Right lobe of liver (tissue), 6 donors: ENCODE data around the gene INPP5B. TPM values are rescaled to one million over a fixed set of nuclear protein-coding genes. Genes with fewer than 3 reads are reported as not detected.
"Not testable (repeated sequence)": the region's sequence is repeated elsewhere in the genome, so short reads cannot be mapped to it uniquely, and the experiment has no call there.

Source experiments
- ATAC-seq, 4 donors: fragments of 200-7000 bp; cut with Tn5 transposase; one replicate each; pipeline ENCODE4 v1.9.1; 2020; ENCODE audit warnings: mild to moderate bottlenecking in 4 of 4, moderate library complexity in 4 of 4
- DNase-seq, 3 donors: peaks; one replicate each; pipeline ENCODE4 v3.0.0-alpha.2; 2020
- H3K27ac ChIP-seq, 3 donors: fragments of 200-600 bp; one replicate each; pipeline ENCODE4 v1.8.0; 2022
- H3K27me3 ChIP-seq, 2 donors: fragments of 200-600 bp; one replicate each; pipeline ENCODE4 v1.8.0; 2022
- H3K36me3 ChIP-seq, 4 donors: fragments of 200-600 bp; sonication (generic) in 1 of 4; one replicate each; pipeline versions ENCODE4 v1.5.1 to v1.8.0; 2017 to 2022; ENCODE audit warnings: control low read depth in 1 of 4
- H3K4me1 ChIP-seq, 4 donors: fragments of 200-600 bp; sonication (generic) in 1 of 4; one replicate each; pipeline versions ENCODE4 v1.5.1 to v1.8.0; 2017 to 2022; ENCODE audit warnings: control low read depth in 1 of 4
- H3K4me3 ChIP-seq, 3 donors: fragments of 200-600 bp; one replicate each; pipeline ENCODE4 v1.8.0; 2022
- H3K9me3 ChIP-seq, 4 donors: fragments of 200-600 bp; sonication (generic) in 1 of 4; one replicate each; pipeline versions ENCODE4 v1.5.1 to v1.8.0; 2017 to 2022; ENCODE audit warnings: control low read depth in 1 of 4
- CTCF ChIP-seq, 4 donors: fragments of 200-600 bp in 3 of 4; fragments of 450-650 bp in 1 of 4; IDR thresholded peaks; one replicate each; pipeline versions ENCODE4 v1.5.1 to v1.8.0; 2016 to 2022; ENCODE audit warnings: antibody characterized with exemption in 4 of 4, mild to moderate bottlenecking in 2 of 4
- POLR2A ChIP-seq: fragments of 450-650 bp; IDR thresholded peaks from one replicate; pipeline ENCODE4 v1.6.1; 2017; ENCODE audit warnings: antibody characterized with exemption, mild to moderate bottlenecking
- WGBS: methylation state at CpG from one replicate; pipeline ENCODE4 v1.1.6; 2018; ENCODE audit warnings: low coverage, low lambda C conversion rate; ENCODE audit not compliant: insufficient coverage; ENCODE audit errors: missing lambda C conversion rate; 5-methylcytosine and 5-hydroxymethylcytosine counted together
- intact Hi-C, 2 donors: fragments of 100-400 bp; cut with DNase I; formaldehyde crosslinking; loops; one replicate each; pipeline versions ENCODE4 v1.11.2 to v1.14.1; 2022
- total RNA-seq, 6 experiments: library from RNA; depleted of rRNA in 2 of 6; stranded (reverse); fragments of >200 nt in 2 of 6; fragmentation: NEBNext Ultra II Directional in 3 of 6; extraction: Animal tissue kit (Norgen Biotek cat#: 25700) in 3 of 6; gene quantifications; one replicate each; pipeline versions ENCODE4 v1.1.0 to v1.2.4, GENCODE V29; 2016 to 2023
- donor health status: DM: no; HTN: yes; CAD: no.
- donor health status: DM: no; HTN: no; CAD: no.
- donor health status: DM: no; HTN: no; CAD: no.
- donor health status: DM: no; HTN: yes; CAD: no.
- donor health status: DM: no; HTN: yes; CAD: no.

INPP5B gene
- total RNA-seq, 6 experiments from 2014 or later: 10.5 to 23.1 (median 14.6) TPM

- WGBS: 86% methylated on average over 3 of the region's 5 CpGs
- H3K36me3 ChIP-seq: peaks cover 0 to 69% (median 29%) of the 10 kb centered on the region in 4 donors
- no peak for TF ChIP-seq CTCF (IDR thresholded peaks at IDR 0.05)
- no peak for TF ChIP-seq POLR2A
Observed at GRCh38 chr1:37974567-37974966, 27.7 kb upstream of the INPP5B start.

DNA sequence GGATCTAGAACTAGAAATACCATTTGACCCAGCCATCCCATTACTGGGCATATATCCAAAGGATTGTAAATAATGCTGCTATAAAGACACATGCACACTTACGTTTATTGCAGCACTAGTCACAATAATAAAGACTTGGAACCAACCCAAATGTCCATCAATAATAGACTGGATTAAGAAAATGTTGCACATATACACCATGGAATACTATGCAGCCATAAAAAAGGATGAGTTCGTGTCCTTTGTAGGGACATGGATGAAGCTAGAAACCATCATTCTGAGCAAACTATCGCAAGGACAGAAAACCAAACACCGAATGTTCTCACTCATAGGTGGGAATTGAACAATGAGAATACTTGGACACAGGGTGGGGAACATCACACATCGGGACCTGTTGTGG, 26.8 kb upstream of the INPP5B start:
- H3K4me1 ChIP-seq, H3K9me3 ChIP-seq, DNase-seq, H3K4me3 ChIP-seq, H3K27me3 ChIP-seq, H3K27ac ChIP-seq, intact Hi-C loops, ATAC-seq: not testable (repeated sequence)
- 87% methylated on average over 5 of the region's 5 CpGs for WGBS
- H3K36me3 ChIP-seq: peaks cover 0 to 69% (median 30%) of the 10 kb centered on the region in 4 donors

More at GRCh38 chr1:37974567-37974966, 27.7 kb upstream of the INPP5B start:
- H3K4me3 ChIP-seq: no peak overlapping the region
- ATAC-seq (no peak), DNase-seq (no peak)
- no peaks in the 10 kb centered on the region for H3K27me3 ChIP-seq
- no peaks in the 10 kb centered on the region for H3K9me3 ChIP-seq
- no peak overlapping the region for H3K27ac ChIP-seq
- no peaks in the 10 kb centered on the region for H3K4me1 ChIP-seq
- intact Hi-C loops: no loop called here

- intact Hi-C loops: no loop called here
- no peak for TF ChIP-seq POLR2A
- no peak for TF ChIP-seq CTCF (IDR thresholded peaks at IDR 0.05)
- no peak overlapping the region for H3K4me3 ChIP-seq
- no peaks in the 10 kb centered on the region for H3K27me3 ChIP-seq
- ATAC-seq (no peak), DNase-seq (no peak)
- peaks cover 6 to 54% (median 17%) of the 10 kb centered on the region in 4 donors for H3K36me3 ChIP-seq
- 88% methylated on average over 4 of the region's 4 CpGs for WGBS
- H3K27ac ChIP-seq: no peak overlapping the region
- H3K4me1 ChIP-seq: no peaks in the 10 kb centered on the region
- H3K9me3 ChIP-seq: no peaks in the 10 kb centered on the region
Observed at GRCh38 chr1:37965301-37965700, 18.4 kb upstream of the INPP5B start.

DNA sequence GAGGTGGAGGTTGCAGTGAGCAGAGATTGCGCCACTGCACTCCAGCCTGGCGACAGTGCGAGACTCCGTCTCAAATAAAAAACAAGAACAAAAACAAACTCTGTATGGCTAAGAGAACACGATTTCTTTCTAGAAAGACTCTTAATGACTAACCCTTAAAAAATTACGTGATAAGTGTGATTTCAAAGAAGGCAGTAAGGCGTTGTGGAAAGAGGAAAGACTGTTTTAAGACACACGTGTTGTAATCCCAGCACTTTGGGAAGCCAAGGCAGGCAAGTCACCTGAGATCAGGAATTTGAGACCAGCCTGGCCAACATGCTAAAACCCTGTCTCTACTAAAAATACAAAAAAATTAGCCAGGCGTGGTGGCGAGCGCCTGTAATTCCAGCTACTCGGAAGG, 17.3 kb upstream of the INPP5B start:
- H3K9me3 ChIP-seq, H3K4me3 ChIP-seq, H3K27ac ChIP-seq, H3K4me1 ChIP-seq, DNase-seq, H3K27me3 ChIP-seq, ATAC-seq, intact Hi-C loops: not testable (repeated sequence)
- H3K36me3 ChIP-seq: peaks cover 6 to 56% (median 18%) of the 10 kb centered on the region in 4 donors
- WGBS: 90% methylated on average over 12 of the region's 12 CpGs

- DNase-seq (no peak), ATAC-seq (no peak)
- no peaks in the 10 kb centered on the region for H3K4me1 ChIP-seq
- H3K9me3 ChIP-seq: no peaks in the 10 kb centered on the region
- H3K27me3 ChIP-seq: no peaks in the 10 kb centered on the region
- H3K36me3 ChIP-seq: peaks cover 0 to 49% (median 13%) of the 10 kb centered on the region in 4 donors
- no peak for TF ChIP-seq CTCF (IDR thresholded peaks at IDR 0.05)
- no peak for TF ChIP-seq POLR2A
- H3K4me3 ChIP-seq: no peak overlapping the region
- intact Hi-C loops: no loop called here
- H3K27ac ChIP-seq: no peak overlapping the region
- 85% methylated on average over 2 of the region's 2 CpGs for WGBS
Observed at GRCh38 chr1:37958690-37959089, 11.8 kb upstream of the INPP5B start.

DNA sequence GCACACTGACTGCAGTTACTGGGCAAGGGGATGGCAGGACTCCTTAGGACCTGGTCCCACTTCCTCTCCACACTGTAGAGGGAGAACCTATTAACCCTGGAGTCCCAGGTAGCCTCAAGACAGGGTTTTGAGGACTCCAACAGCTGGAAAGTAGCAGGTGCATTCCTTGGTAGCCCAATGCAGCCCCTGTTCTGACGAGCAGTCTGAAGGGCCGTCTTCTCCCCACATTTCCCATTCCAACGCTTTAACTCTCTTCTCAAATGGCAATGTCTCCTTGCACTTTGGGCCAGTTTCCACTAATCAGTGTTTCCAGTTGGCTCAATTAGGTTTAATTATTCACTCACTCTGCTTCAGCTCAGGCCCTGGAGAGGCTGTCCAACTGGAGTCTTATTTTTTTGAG, 8.8 kb upstream of the INPP5B start:
- Histone ChIP-seq H3K9me3 (no peaks in the 10 kb centered on the region), H3K27ac (no peak overlapping the region), H3K27me3 (no peaks in the 10 kb centered on the region), H3K36me3 (peaks cover 0 to 41% (median 13%) of the 10 kb centered on the region in 4 donors), H3K4me3 (no peak overlapping the region), H3K4me1 (no peaks in the 10 kb centered on the region)
- DNase-seq (no peak), ATAC-seq (no peak)
- 43% methylated on average over 1 of the region's 3 CpGs for WGBS
- TF ChIP-seq POLR2A: no peak
- no peak for TF ChIP-seq CTCF (IDR thresholded peaks at IDR 0.05)
- intact Hi-C loops: no loop called here
